HT-29 (cell line): ENCODE data around the gene BCAS3. TPM values are rescaled to one million over a fixed set of nuclear protein-coding genes. Genes with fewer than 3 reads are reported as not detected.

Experiments
- DNase-seq: peaks from one replicate; pipeline ENCODE4 v3.0.0-alpha.2; 2015; ENCODE audit warnings: low spot score
- total RNA-seq: library from RNA; depleted of rRNA; stranded (reverse); fragments of >200 nt; shearing (Covaris generic); gene quantifications from 2 replicates; pipeline ENCODE4 v1.2.3, GENCODE V29; 2014

BCAS3 gene
- total RNA-seq, 1 experiment from 2014 or later, result 10.2 TPM

- no peak for DNase-seq
These were observed 635.0 kb downstream of the BCAS3 start for GRCh38 chr17:61312406-61313295.

GRCh38 chr17:61313461-61314326, 636.0 kb downstream of the BCAS3 start:
- DNase-seq, result no peak

- DNase-seq, result no peak
These were observed 636.9 kb downstream of the BCAS3 start for GRCh38 chr17:61314368-61315078.

GRCh38 chr17:61316633-61317032, 639.0 kb downstream of the BCAS3 start:
- DNase-seq, result no peak

GRCh38 chr17:61317779-61318178, 640.1 kb downstream of the BCAS3 start:
- no peak for DNase-seq

- no peak for DNase-seq
These were observed 641.0 kb downstream of the BCAS3 start for GRCh38 chr17:61318684-61319098.

GRCh38 chr17:61321344-61321743, 643.7 kb downstream of the BCAS3 start:
- DNase-seq, result no peak

- no peak for DNase-seq
These were observed 644.8 kb downstream of the BCAS3 start for GRCh38 chr17:61322325-61323002.

GRCh38 chr17:61323003-61323908, 645.6 kb downstream of the BCAS3 start:
- no peak for DNase-seq

- no peak for DNase-seq
These were observed 646.5 kb downstream of the BCAS3 start for GRCh38 chr17:61323909-61324868.

- DNase-seq, result no peak
These were observed 647.3 kb downstream of the BCAS3 start for GRCh38 chr17:61324950-61325349.

- no peak for DNase-seq
These were observed 647.9 kb downstream of the BCAS3 start for GRCh38 chr17:61325382-61326073.

GRCh38 chr17:61326330-61326729, 648.7 kb downstream of the BCAS3 start:
- DNase-seq, result no peak

GRCh38 chr17:61328351-61328750, 650.7 kb downstream of the BCAS3 start:
- no peak for DNase-seq

- DNase-seq, result no peak
These were observed 652.8 kb downstream of the BCAS3 start for GRCh38 chr17:61330174-61331150.

- DNase-seq, result no peak
These were observed 653.5 kb downstream of the BCAS3 start for GRCh38 chr17:61331178-61331577.

GRCh38 chr17:61331886-61332285, 654.2 kb downstream of the BCAS3 start:
- no peak for DNase-seq
